Common myeloid progenitor, CD34-positive (primary cell): Measurements from ENCODE around the gene ACHE.

Experiments
- CTCF ChIA-PET: fragments of 350-600 bp; sonication (Branson Sonifier 250); formaldehyde crosslinking; loops from one replicate; lab custom pipeline; 2021; ENCODE audit warnings: antibody characterized with exemption; lab: Charles Lee
- POLR2A ChIA-PET: fragments of 350-600 bp; sonication (Branson Sonifier 250); formaldehyde crosslinking; loops from one replicate; lab custom pipeline; 2021; ENCODE audit warnings: antibody characterized with exemption; lab: Charles Lee
- DNase-seq, 3 donors: peaks; one replicate each; pipeline versions ENCODE4 v3.0.0 to v3.0.0-alpha.2; 2013
- H3K27ac ChIP-seq, 2 experiments: 1 replicate in 1 of 2; 2 replicates in 1 of 2; pipeline ENCODE4 v1.7.0; 2013; ENCODE audit warnings: inconsistent platforms in 2 of 2, low read length in 2 of 2, mild to moderate bottlenecking in 2 of 2, low read depth in 1 of 2, moderate library complexity in 1 of 2; ENCODE audit not compliant: severe bottlenecking in 2 of 2, insufficient read depth in 1 of 2, poor library complexity in 1 of 2
- H3K27me3 ChIP-seq, 5 experiments: replicated peaks in 2 of 5; 1 replicate in 3 of 5; 2 replicates in 2 of 5; pipeline versions ENCODE4 v1.6.1 to v1.7.0; 2013; ENCODE audit warnings: low read length in 4 of 5, mild to moderate bottlenecking in 2 of 5, moderate library complexity in 2 of 5, inconsistent platforms in 1 of 5; ENCODE audit not compliant: insufficient read depth in 5 of 5, control insufficient read depth in 4 of 5
- H3K36me3 ChIP-seq, 4 experiments: 1 replicate in 2 of 4; 2 replicates in 2 of 4; pipeline versions ENCODE4 v1.6.1 to v1.7.0; 2013; ENCODE audit warnings: low read length in 3 of 4, control low read depth in 1 of 4, mild to moderate bottlenecking in 1 of 4; ENCODE audit not compliant: control insufficient read depth in 4 of 4, insufficient read depth in 4 of 4
- H3K4me1 ChIP-seq, 4 experiments: 1 replicate in 3 of 4; 2 replicates in 1 of 4; pipeline versions ENCODE4 v1.6.1 to v1.7.1; 2013; ENCODE audit warnings: low read length in 3 of 4, mild to moderate bottlenecking in 3 of 4, control low read depth in 1 of 4, inconsistent platforms in 1 of 4, moderate library complexity in 1 of 4; ENCODE audit not compliant: control insufficient read depth in 4 of 4, insufficient read depth in 4 of 4; ENCODE audit errors: control extremely low read depth in 1 of 4
- H3K4me3 ChIP-seq, 7 experiments: 1 replicate in 4 of 7; 2 replicates in 3 of 7; pipeline versions ENCODE4 v1.5.1 to v1.7.0; 2013; ENCODE audit warnings: mild to moderate bottlenecking in 7 of 7, low read length in 6 of 7, moderate library complexity in 6 of 7, inconsistent platforms in 2 of 7, low read depth in 2 of 7, control low read depth in 1 of 7; ENCODE audit not compliant: insufficient read depth in 4 of 7, control insufficient read depth in 1 of 7; ENCODE audit errors: extremely low read depth in 1 of 7
- H3K9me3 ChIP-seq, 5 experiments: 1 replicate in 4 of 5; 2 replicates in 1 of 5; pipeline versions ENCODE4 v1.6.1 to v1.7.1; 2013; ENCODE audit warnings: low read length in 4 of 5, mild to moderate bottlenecking in 2 of 5, inconsistent platforms in 1 of 5, low read depth in 1 of 5, moderate library complexity in 1 of 5; ENCODE audit not compliant: control insufficient read depth in 4 of 5, insufficient read depth in 2 of 5; ENCODE audit errors: control extremely low read depth in 1 of 5
- WGBS: methylation state at CpG from one replicate; pipeline ENCODE4 v1.1.5; 2013; ENCODE audit not compliant: insufficient coverage; 5-methylcytosine and 5-hydroxymethylcytosine counted together

Gene ACHE

GRCh38 chr7:100897772-100898454, 2.2 kb upstream of the ACHE start:
- CTCF ChIA-PET, result interaction anchor here (0.7 to 3.7 kb wide), 7 partner anchors 11 to 179 kb away, joined by 3 to 19 read pairs (median 5); partner anchors contain the start of gene MUC3A
- H3K4me3 ChIP-seq, result no peak overlapping the region
- POLR2A ChIA-PET, result no interaction called here
- peaks cover 5 to 50% (median 16%) of the 10 kb centered on the region in 5 experiments for H3K27me3 ChIP-seq
- no peak overlapping the region for H3K27ac ChIP-seq
- no peak for DNase-seq
- H3K4me1 ChIP-seq, result peaks cover 0 to 23% (median 19%) of the 10 kb centered on the region in 4 experiments
- H3K9me3 ChIP-seq, result no peaks in the 10 kb centered on the region
- 80% methylated on average over 10 of the region's 13 CpGs for WGBS
- no peaks in the 10 kb centered on the region for H3K36me3 ChIP-seq

DNA sequence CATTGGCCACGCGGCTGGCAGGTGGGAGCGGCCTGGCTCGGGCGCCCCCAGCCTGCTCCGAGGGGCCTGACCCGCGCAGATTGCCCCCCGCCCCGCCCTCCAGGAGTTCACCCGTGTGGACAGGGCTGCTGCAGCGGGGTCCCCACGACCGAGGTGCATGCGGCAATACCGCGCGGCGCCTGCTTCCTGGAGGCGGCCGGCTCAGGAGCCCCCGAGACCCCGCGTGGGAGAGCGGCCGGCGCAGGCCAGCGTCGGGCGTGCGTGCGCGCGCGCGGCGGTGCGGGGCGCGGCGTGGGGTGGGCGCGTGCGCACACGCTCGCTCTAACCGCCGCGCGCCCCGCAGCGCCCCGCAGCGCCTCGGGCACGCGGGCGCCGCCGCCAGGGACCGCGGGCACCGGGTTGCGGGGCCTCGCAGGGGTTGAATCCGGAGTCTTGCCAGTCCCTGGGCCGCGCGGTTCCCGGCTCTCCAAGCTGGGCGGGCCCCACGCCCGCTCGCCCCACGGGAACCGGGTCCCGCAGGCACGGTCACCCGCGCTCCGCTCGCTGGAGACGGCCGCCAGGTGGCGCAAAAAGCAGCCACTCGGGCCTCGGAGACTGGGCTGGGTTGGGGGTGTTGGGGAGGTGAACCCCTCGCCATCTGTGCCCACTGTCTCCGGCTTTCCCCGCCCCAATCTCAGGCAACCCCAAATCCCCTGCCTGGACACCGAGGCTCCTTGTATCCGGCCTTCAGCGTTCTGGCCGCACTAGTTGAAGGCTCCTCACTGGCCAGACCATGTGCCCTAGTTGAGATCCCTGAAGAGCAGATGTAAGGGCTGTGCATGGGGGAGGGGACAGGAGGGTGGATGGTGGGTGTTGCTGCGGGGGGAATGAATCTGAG, 1.3 kb upstream of the ACHE start:
- peak; percentile 35 to 58 (median 53) for DNase-seq
- ChIA-PET CTCF (interaction anchor here (1.4 to 3.7 kb wide), 2 partner anchors 52 to 162 kb away, joined by 5 to 19 read pairs; partner anchors contain the start of gene MUC3A), POLR2A (no interaction called here)
- under 1% methylated on average over 54 of the region's 95 CpGs for WGBS
- Histone ChIP-seq H3K27me3 (peaks cover 5 to 60% (median 16%) of the 10 kb centered on the region in 5 experiments), H3K9me3 (no peaks in the 10 kb centered on the region), H3K4me3 (peak overlapping the region in 3 of 7 experiments; percentile 22 to 52 (median 26)), H3K27ac (no peak overlapping the region), H3K4me1 (peaks cover 0 to 23% (median 19%) of the 10 kb centered on the region in 4 experiments), H3K36me3 (no peaks in the 10 kb centered on the region)

GRCh38 chr7:100895956-100896731, 456 bp upstream of the ACHE start:
- peak in 2 of 3 donors; percentile 42 to 44 for DNase-seq
- 5% methylated on average over 43 of the region's 54 CpGs for WGBS
- H3K4me1 ChIP-seq, result peaks cover 0 to 27% (median 22%) of the 10 kb centered on the region in 4 experiments
- no peak overlapping the region for H3K27ac ChIP-seq
- no peaks in the 10 kb centered on the region for H3K9me3 ChIP-seq
- ChIA-PET CTCF (interaction anchor here (0.9 to 2.3 kb wide), 2 partner anchors 163 to 181 kb away, joined by 3 to 12 read pairs; no protein-coding TSS in a partner anchor), POLR2A (no interaction called here)
- H3K27me3 ChIP-seq, result peaks cover 5 to 67% (median 16%) of the 10 kb centered on the region in 5 experiments
- no peaks in the 10 kb centered on the region for H3K36me3 ChIP-seq
- peak overlapping the region in 3 of 7 experiments; percentile 25 to 58 (median 43) for H3K4me3 ChIP-seq

DNA sequence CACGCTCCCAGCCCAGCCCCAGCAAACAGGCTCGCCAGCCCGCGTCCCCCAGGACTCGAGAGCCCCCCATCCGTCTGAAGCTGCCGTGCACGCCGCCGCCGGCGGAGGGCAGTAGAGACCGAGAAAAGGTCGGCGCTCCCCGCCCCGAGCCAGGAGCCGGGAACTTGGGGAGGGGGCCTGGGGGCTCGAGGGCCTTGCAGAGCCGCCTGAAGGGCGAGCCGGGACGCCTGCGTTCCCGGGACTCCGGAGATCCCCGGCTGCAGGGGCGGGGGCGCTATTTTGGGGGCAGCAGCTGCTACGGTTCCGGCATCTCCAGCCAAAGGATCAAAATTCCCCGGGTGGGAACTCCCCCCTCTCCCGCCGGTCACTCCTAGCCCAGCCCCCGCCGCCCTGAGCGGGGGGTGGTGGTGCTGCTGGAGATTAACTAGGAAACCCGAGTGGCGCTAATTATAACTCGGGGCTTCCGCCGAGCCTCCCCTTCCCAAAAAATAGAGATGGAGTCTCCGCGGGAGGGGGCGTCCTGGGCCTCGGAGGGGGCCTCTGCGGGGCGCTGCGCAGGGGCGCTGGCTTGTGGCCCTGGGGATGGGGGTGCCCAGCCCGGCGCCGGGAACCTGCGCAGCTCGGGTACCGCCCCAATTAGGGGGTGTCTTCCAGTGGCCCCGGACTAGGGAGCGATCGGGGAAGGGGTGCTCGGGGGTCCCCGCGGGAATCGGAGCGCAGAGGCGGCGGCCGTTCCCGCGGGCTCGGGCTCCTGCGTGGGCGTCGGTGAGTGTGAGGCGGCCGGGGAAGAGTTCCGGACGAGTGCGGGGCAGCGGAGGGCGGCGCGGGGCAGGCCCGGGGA, 608 bp downstream of the ACHE start:
- CTCF ChIA-PET, result interaction anchor here (0.9 to 2.3 kb wide), 6 partner anchors 20 to 292 kb away, joined by 3 to 12 read pairs (median 4); partner anchors contain the start of gene SRRT
- H3K4me3 ChIP-seq, result peak overlapping the region in 4 of 7 experiments; percentile 50 to 62 (median 54)
- no peak overlapping the region for H3K27ac ChIP-seq
- peaks cover 5 to 71% (median 21%) of the 10 kb centered on the region in 5 experiments for H3K27me3 ChIP-seq
- POLR2A ChIA-PET, result interaction anchor here (0.6 kb wide), 1 partner anchor 467 kb away, joined by 3 read pairs; the partner anchor contains the start of gene ZCWPW1
- no peaks in the 10 kb centered on the region for H3K9me3 ChIP-seq
- under 1% methylated on average over 72 of the region's 83 CpGs for WGBS
- no peaks in the 10 kb centered on the region for H3K36me3 ChIP-seq
- peaks cover 0 to 37% (median 32%) of the 10 kb centered on the region in 4 experiments for H3K4me1 ChIP-seq
- peak in 2 of 3 donors; percentile 53 to 62 for DNase-seq

- POLR2A ChIA-PET, result interaction anchor here (0.6 kb wide), 1 partner anchor 466 kb away, joined by 3 read pairs; the partner anchor contains the start of gene ZCWPW1
- DNase-seq, result no peak
- Histone ChIP-seq H3K36me3 (no peaks in the 10 kb centered on the region), H3K9me3 (no peaks in the 10 kb centered on the region), H3K27me3 (peaks cover 5 to 67% (median 21%) of the 10 kb centered on the region in 5 experiments), H3K4me3 (no peak overlapping the region), H3K27ac (no peak overlapping the region), H3K4me1 (peaks cover 0 to 45% (median 39%) of the 10 kb centered on the region in 4 experiments)
- CTCF ChIA-PET, result interaction anchor here (0.9 to 2.3 kb wide), 6 partner anchors 19 to 305 kb away, joined by 3 to 12 read pairs (median 4); partner anchors contain the start of gene SRRT
- WGBS, result 52% methylated on average over 27 of the region's 40 CpGs
Measured at GRCh38 chr7:100893910-100894721, 1.6 kb downstream of the ACHE start.
